K562 (cell line): ENCODE measurements around the gene ZBTB20. TPM values are rescaled to one million over a fixed set of nuclear protein-coding genes. Genes with fewer than 3 reads are reported as not detected.

Experiments
- ATAC-seq: fragments of 200-7000 bp; cut with Tn5 transposase; 3 replicates; pipeline ENCODE4 v1.9.1; 2020; ENCODE audit warnings: moderate library complexity
- BruUV-seq: library from RNA; stranded (reverse); fragments of 400-500 nt; replicated peaks from 2 replicates; lab custom pipeline; 2021; lab: Mats Ljungman, UMichigan
- CTCF ChIA-PET: fragments of 300-600 bp; formaldehyde crosslinking; extraction: SDS; loops from one replicate; lab custom pipeline; 2021; ENCODE audit warnings: low intra/inter-chr PET ratio; lab: Yijun Ruan, JAX
- POLR2A ChIA-PET: fragments of 300-600, 350-650 bp; sonication (Branson Sonifier 250); formaldehyde crosslinking; extraction: SDS; loops from one replicate; lab custom pipeline; 2021; ENCODE audit warnings: antibody characterized with exemption, inconsistent platforms; lab: Yijun Ruan, JAX
- DNase-seq, 4 experiments: peaks; one replicate each; pipeline versions ENCODE4 v3.0.0 to v3.0.0-alpha.2; 2011 to 2018; ENCODE audit warnings: low spot score in 3 of 4, mixed read lengths in 3 of 4; ENCODE audit errors: extremely low read depth in 1 of 4
- FAIRE-seq: peaks from 2 replicates; lab custom pipeline; 2011; peaks lifted over from hg19 to GRCh38; lab: Jason Lieb, UNC
- H2AFZ ChIP-seq: 2 replicates; pipeline ENCODE4 v1.6.0; 2011; ENCODE audit warnings: low read depth, low read length, control low read depth, inconsistent platforms
- H3K27ac ChIP-seq: fragments of 200-600 bp; 3 replicates; pipeline ENCODE4 v1.8.0; 2011; ENCODE audit warnings: low read depth, mild to moderate bottlenecking, control low read depth, inconsistent platforms, low read length, moderate library complexity, mixed read lengths; ENCODE audit errors: extremely low read depth
- H3K27me3 ChIP-seq, 2 experiments: fragments of 300-600 bp in 1 of 2; 2 replicates in 1 of 2; 3 replicates in 1 of 2; pipeline versions ENCODE4 v1.6.0 to v1.8.0; 2011; ENCODE audit warnings: inconsistent platforms in 2 of 2, low read length in 2 of 2, mild to moderate bottlenecking in 1 of 2, mixed read lengths in 1 of 2, moderate library complexity in 1 of 2; ENCODE audit not compliant: control insufficient read depth in 2 of 2, insufficient read depth in 2 of 2
- H3K36me3 ChIP-seq: fragments of 300-600 bp; 3 replicates; pipeline ENCODE4 v1.8.0; 2011; ENCODE audit warnings: mild to moderate bottlenecking, low read length, inconsistent platforms; ENCODE audit not compliant: control insufficient read depth, insufficient read depth
- H3K4me1 ChIP-seq, 2 experiments: fragments of 200-600 bp in 1 of 2; replicated peaks in 1 of 2; 2 replicates in 1 of 2; 3 replicates in 1 of 2; pipeline versions ENCODE4 v1.5.1 to v1.8.0; 2011; ENCODE audit warnings: inconsistent platforms in 2 of 2, low read length in 2 of 2, mild to moderate bottlenecking in 1 of 2, mixed read lengths in 1 of 2, moderate library complexity in 1 of 2; ENCODE audit not compliant: control insufficient read depth in 2 of 2, insufficient read depth in 2 of 2
- H3K4me2 ChIP-seq: 2 replicates; pipeline ENCODE4 v1.6.1; 2011; ENCODE audit warnings: low read length, control low read depth, inconsistent platforms, mixed read lengths; ENCODE audit not compliant: insufficient read depth
- H3K4me3 ChIP-seq: fragments of 200-600 bp; sonication (generic), shearing (Covaris generic); 2 replicates; pipeline ENCODE4 v1.5.1; 2016; ENCODE audit warnings: control low read depth, inconsistent platforms
- H3K79me2 ChIP-seq: fragments of 200-600 bp; 3 replicates; pipeline ENCODE4 v1.8.0; 2011; ENCODE audit warnings: low read length, inconsistent platforms; ENCODE audit not compliant: control insufficient read depth, insufficient read depth
- H3K9ac ChIP-seq, 2 experiments: 2 replicates each; pipeline versions ENCODE4 v1.6.0 to v1.6.1; 2011; ENCODE audit warnings: low read depth in 2 of 2, low read length in 2 of 2, control low read depth in 1 of 2, inconsistent platforms in 1 of 2, mild to moderate bottlenecking in 1 of 2, mixed read lengths in 1 of 2; ENCODE audit not compliant: insufficient read depth in 1 of 2
- H3K9me1 ChIP-seq: one replicate; pipeline ENCODE4 v1.6.0; 2011; ENCODE audit warnings: inconsistent platforms, mild to moderate bottlenecking, low read length, moderate library complexity; ENCODE audit not compliant: control insufficient read depth, insufficient read depth
- H3K9me3 ChIP-seq: replicated peaks from 2 replicates; pipeline ENCODE4 v1.5.1; 2011; ENCODE audit warnings: low read depth, low read length, inconsistent platforms; ENCODE audit not compliant: control insufficient read depth, insufficient read depth
- H4K20me1 ChIP-seq: replicated peaks from 2 replicates; pipeline ENCODE4 v1.6.1; 2011; ENCODE audit warnings: low read length, inconsistent platforms, mixed read lengths; ENCODE audit not compliant: control insufficient read depth, insufficient read depth
- ARID1B ChIP-seq: fragments of 450-650 bp; IDR thresholded peaks from 2 replicates; pipeline ENCODE4 v1.6.1; 2016; ENCODE audit warnings: antibody characterized with exemption, mild to moderate bottlenecking, inconsistent platforms
- ATF3 ChIP-seq, 2 experiments: fragments of 450-650 bp in 1 of 2; sonication (generic) in 1 of 2; formaldehyde crosslinking in 1 of 2; IDR thresholded peaks in 1 of 2; conservative IDR thresholded peaks in 1 of 2; 2 replicates each; pipeline versions ENCODE4 v1.6.1 to v1.8.1; 2016 to 2023; ENCODE audit warnings: mild to moderate bottlenecking in 2 of 2, moderate library complexity in 2 of 2, inconsistent platforms in 1 of 2, missing genetic modification reagents in 1 of 2
- CBFA2T3 ChIP-seq: fragments of 450-650 bp; IDR thresholded peaks from 2 replicates; pipeline ENCODE4 v1.6.1; 2017
- EGR1 ChIP-seq: fragments of 450-650 bp; conservative IDR thresholded peaks from 2 replicates; pipeline ENCODE4 v1.6.1; 2017; ENCODE audit warnings: mild to moderate bottlenecking
- FOSL1 ChIP-seq: fragments of 200-800 bp; sonication (Bioruptor generic); conservative IDR thresholded peaks from 2 replicates; pipeline ENCODE4 v1.6.1; 2016; ENCODE audit warnings: missing genetic modification characterization, missing compliant biosample characterization
- JUN ChIP-seq, 2 experiments: sonication (generic) in 1 of 2; formaldehyde crosslinking in 1 of 2; IDR thresholded peaks; 2 replicates each; pipeline versions ENCODE4 v1.6.1 to v1.8.0; 2012 to 2022; ENCODE audit warnings: borderline replicate concordance in 2 of 2, mild to moderate bottlenecking in 2 of 2, improper control_type of control experiment in 1 of 2, low read depth in 1 of 2, low read length in 1 of 2, missing genetic modification reagents in 1 of 2
- RAD21 ChIP-seq, 2 experiments: fragments of 250-450 bp in 1 of 2; fragments of 450-650 bp in 1 of 2; sonication (Bioruptor Pico) in 1 of 2; formaldehyde crosslinking in 1 of 2; IDR thresholded peaks in 1 of 2; conservative IDR thresholded peaks in 1 of 2; 2 replicates each; pipeline versions ENCODE4 v1.4.0 to v1.8.0; 2020 to 2022; ENCODE audit warnings: mild to moderate bottlenecking in 2 of 2, moderate library complexity in 1 of 2
- RBM25 ChIP-seq: fragments of 200-400 bp; formaldehyde crosslinking; IDR thresholded peaks from 2 replicates; pipeline ENCODE4 v1.6.1; 2018; ENCODE audit warnings: low read length, low read depth, moderate library complexity; ENCODE audit not compliant: severe bottlenecking
- ZNF134 ChIP-seq: fragments of 250-450 bp; sonication (Bioruptor Pico); conservative IDR thresholded peaks from 2 replicates; pipeline ENCODE4 v1.4.0; 2020
- ZNF175 ChIP-seq: fragments of 200-800 bp; sonication (Bioruptor generic); IDR thresholded peaks from 2 replicates; pipeline ENCODE4 v1.6.1; 2016; ENCODE audit warnings: low read depth, mild to moderate bottlenecking, missing genetic modification characterization, missing compliant biosample characterization
- ZNF408 ChIP-seq: fragments of 250-450 bp; sonication (Bioruptor Pico); IDR thresholded peaks from 2 replicates; pipeline ENCODE4 v1.4.0; 2020; ENCODE audit warnings: low read depth, mild to moderate bottlenecking, moderate library complexity
- ZNF583 ChIP-seq: fragments of 250-450 bp; sonication (Bioruptor Pico); IDR thresholded peaks from 2 replicates; pipeline ENCODE4 v1.4.0; 2020
- whole genome bisulfite sequencing: fragments of 100-300 bp; shearing (Covaris generic); methylation state at CpG from one replicate; pipeline ENCODE4 v1.1.6; 2016; ENCODE audit warnings: low coverage, mixed read lengths; ENCODE audit not compliant: insufficient coverage; ENCODE audit errors: missing lambda C conversion rate; 5-methylcytosine and 5-hydroxymethylcytosine counted together
- in situ Hi-C: fragments of 300-500 bp; cut with MboI; formaldehyde crosslinking; loops from 4 replicates; pipeline ENCODE4 v1.15.0; 2018; ENCODE audit warnings: inconsistent platforms, mixed read lengths
- intact Hi-C: fragments of 100-400 bp; cut with micrococcal nuclease; formaldehyde crosslinking; loops from 2 replicates; pipeline ENCODE4 v1.14.2; 2022
- polyA plus RNA-seq, 8 experiments: library from polyadenylated mRNA; depleted of rRNA in 4 of 8; stranded (reverse) in 5 of 8; unstranded in 3 of 8; fragments of >200 nt; fragmentation: Nextera tagmentation in 2 of 8; fragmentation: Illumina TruSeq in 1 of 8; extraction: Ambion mirVana in 2 of 8; extraction: Trizol in 1 of 8; gene quantifications; 2 replicates each; pipeline versions ENCODE4 v1.2.1 to v1.2.3, GENCODE V29; 2011 to 2014; ENCODE audit warnings: inconsistent platforms in 1 of 8, missing spikeins in 1 of 8
- total RNA-seq, 7 experiments: library from RNA; depleted of rRNA in 6 of 7; stranded (reverse); fragments of >200 nt in 6 of 7; fragmentation: Illumina TruSeq in 2 of 7; extraction: Trizol in 2 of 7; gene quantifications; 2 replicates each; pipeline versions ENCODE4 v1.2.1 to v1.2.3, GENCODE V29; 2011 to 2021; ENCODE audit warnings: low replicate concordance in 1 of 7

Gene ZBTB20
- total and polyA plus RNA-seq, 9 of the 15 experiments (the other 6 are each of a cell fraction or from before 2014, with no cell fraction given), result 0.17 to 1.7 (median 0.45) TPM

- no peak for TF ChIP-seq ZNF583 (CRISPR knock-in tag)
Measured at GRCh38 chr3:114552527-114552812, 594.6 kb downstream of the ZBTB20 start (continued).

- Histone ChIP-seq H3K27ac (no peak overlapping the region), H3K4me2 (no peak overlapping the region)
- CTCF ChIA-PET, result no interaction called here
- TF ChIP-seq ARID1B, result peak; percentile 59
- peak; percentile 45 for TF ChIP-seq CBFA2T3
- peak; percentile 33; the same call in 1 of the 2 replicates for TF ChIP-seq ATF3 (IDR thresholded peaks at IDR 0.05)
- TF ChIP-seq ATF3 (CRISPR knock-in tag; conservative IDR thresholded peaks at IDR 0.05), result no peak
- no peak for TF ChIP-seq RAD21 (CRISPR knock-in tag; conservative IDR thresholded peaks at IDR 0.05 in 1 of 2, IDR thresholded peaks at IDR 0.05 in 1 of 2)
- no peak for TF ChIP-seq ZNF175
- TF ChIP-seq ZNF408 (CRISPR knock-in tag), result no peak
- TF ChIP-seq EGR1, result peak; percentile 49
- no peak for TF ChIP-seq RBM25
- 0 out of 2 replicates have a peak, but pooled peaks have one; percentile 36 for TF ChIP-seq JUN (IDR thresholded peaks at IDR 0.05; ENCODE audit: borderline replicate concordance, low read depth, low read length)
- no peak for TF ChIP-seq JUN (CRISPR knock-in tag; IDR thresholded peaks at IDR 0.05; ENCODE audit: borderline replicate concordance)
- TF ChIP-seq FOSL1, result peak; percentile 73
- TF ChIP-seq ZNF134 (CRISPR knock-in tag), result no peak
- TF ChIP-seq, all 486 proteins: peak for 6
- intact Hi-C loops (no loop called here), in situ Hi-C loops (no loop called here)
- no peaks in the 10 kb centered on the region for H4K20me1 ChIP-seq
- H3K36me3 ChIP-seq, result no peaks in the 10 kb centered on the region
- H2AFZ ChIP-seq, result no peak overlapping the region
- H3K79me2 ChIP-seq, result no peaks in the 10 kb centered on the region
- POLR2A ChIA-PET, result interaction anchor here (0.7 kb wide), 1 partner anchor 1338 kb away, joined by 3 read pairs; no protein-coding TSS in a partner anchor
- H3K27me3 ChIP-seq, result no peaks in the 10 kb centered on the region
- H3K9me3 ChIP-seq, result no peaks in the 10 kb centered on the region
- FAIRE-seq (no peak), ATAC-seq (no peak), DNase-seq (peak in 1 of 4 experiments; percentile 16)
- H3K4me1 ChIP-seq, result no peaks in the 10 kb centered on the region
- 19% methylated on average over 4 of the region's 4 CpGs for WGBS
- no peak overlapping the region for H3K9ac ChIP-seq
- H3K9me1 ChIP-seq, result no peaks in the 10 kb centered on the region
- H3K4me3 ChIP-seq, result no peak overlapping the region
- no TSS peak for BruUV-seq
Measured at GRCh38 chr3:114551770-114552526, 595.1 kb downstream of the ZBTB20 start.
